SK-N-SH treated with all-trans-retinoic acid at 6 μM for 48 hours (cell line): ENCODE results near the gene HTR4.
"Not testable (repeated sequence)": the region's sequence is repeated elsewhere in the genome, so short reads cannot be mapped to it uniquely, and the experiment has no call there.

ENCODE experiments used
- ATAC-seq: fragments of 200-7000 bp; cut with Tn5 transposase; 3 replicates; pipeline ENCODE4 v1.9.1; 2020; ENCODE audit warnings: mild to moderate bottlenecking, moderate library complexity
- ARNTL ChIP-seq: fragments of 450-650 bp; formaldehyde crosslinking; IDR thresholded peaks from 2 replicates; pipeline ENCODE4 v1.5.0; 2020; ENCODE audit warnings: low read depth, mild to moderate bottlenecking, moderate library complexity, borderline replicate concordance
- BACH2 ChIP-seq: fragments of 250-450 bp; sonication (Bioruptor Pico); IDR thresholded peaks from 2 replicates; pipeline ENCODE4 v1.9.0; 2021; ENCODE audit warnings: mild to moderate bottlenecking, borderline replicate concordance
- GLIS3 ChIP-seq: fragments of 250-450 bp; sonication (Bioruptor Pico); IDR thresholded peaks from 2 replicates; pipeline ENCODE4 v1.5.0; 2020; ENCODE audit warnings: mild to moderate bottlenecking, moderate library complexity
- ISL1 ChIP-seq: fragments of 250-450 bp; sonication (Bioruptor Pico); IDR thresholded peaks from 2 replicates; pipeline ENCODE4 v2.1.2; 2022; ENCODE audit warnings: mild to moderate bottlenecking, moderate library complexity
- OSR1 ChIP-seq: fragments of 250-450 bp; sonication (Bioruptor Pico); IDR thresholded peaks from 2 replicates; pipeline ENCODE4 v1.8.0; 2022; ENCODE audit warnings: moderate library complexity, mild to moderate bottlenecking, inconsistent platforms
- PATZ1 ChIP-seq: fragments of 250-450 bp; sonication (Bioruptor Pico); IDR thresholded peaks from 2 replicates; pipeline ENCODE4 v1.8.0; 2020; ENCODE audit warnings: mild to moderate bottlenecking, moderate library complexity, borderline replicate concordance
- POU6F1 ChIP-seq: fragments of 250-450 bp; sonication (Bioruptor Pico); IDR thresholded peaks from 2 replicates; pipeline ENCODE4 v1.8.0; 2021; ENCODE audit warnings: low read depth, mild to moderate bottlenecking, moderate library complexity, borderline replicate concordance
- RARB ChIP-seq: fragments of 250-450 bp; sonication (Bioruptor Pico); IDR thresholded peaks from 2 replicates; pipeline ENCODE4 v1.8.0; 2021; ENCODE audit warnings: mild to moderate bottlenecking, moderate library complexity
- SNAI2 ChIP-seq: fragments of 250-450 bp; sonication (Bioruptor Pico); IDR thresholded peaks from 2 replicates; pipeline ENCODE4 v1.5.0; 2020; ENCODE audit warnings: mild to moderate bottlenecking, moderate library complexity
- TCF4 ChIP-seq: fragments of 250-450 bp; sonication (Bioruptor Pico); IDR thresholded peaks from 2 replicates; pipeline ENCODE4 v1.8.0; 2021; ENCODE audit warnings: mild to moderate bottlenecking, moderate library complexity, borderline replicate concordance
- ZFP3 ChIP-seq: fragments of 250-450 bp; sonication (Bioruptor Pico); IDR thresholded peaks from 2 replicates; pipeline ENCODE4 v1.5.0; 2020; ENCODE audit warnings: mild to moderate bottlenecking, moderate library complexity
- ZNF70 ChIP-seq: fragments of 450-650 bp; formaldehyde crosslinking; IDR thresholded peaks from 2 replicates; pipeline ENCODE4 v1.5.0; 2020; ENCODE audit warnings: mild to moderate bottlenecking, moderate library complexity
- TF ChIP-seq, protein P1 (sequence below): fragments of 250-450 bp; sonication (Bioruptor Pico); IDR thresholded peaks from 2 replicates; pipeline ENCODE4 v1.5.1; 2020; ENCODE audit warnings: low read depth, mild to moderate bottlenecking, moderate library complexity
- TF ChIP-seq, protein P2 (sequence below): fragments of 250-450 bp; sonication (Bioruptor Pico); IDR thresholded peaks from 2 replicates; pipeline ENCODE4 v1.5.0; 2020; ENCODE audit warnings: mild to moderate bottlenecking, moderate library complexity

HTR4 gene

GRCh38 chr5:148474025-148474511 lies 180.3 kb downstream of the HTR4 start:
- ATAC-seq: peak; percentile 81
- peak; percentile 58; the same call in 1 of the 2 replicates for TF ChIP-seq ISL1 (CRISPR knock-in tag)
- TF ChIP-seq ZFP3: peak; percentile 66; the same call in 1 of the 2 replicates
- peak; percentile 77; the same call in 1 of the 2 replicates for TF ChIP-seq PATZ1 (CRISPR knock-in tag)
- TF ChIP-seq TCF4 (CRISPR knock-in tag): no peak
- TF ChIP-seq, all 23 proteins: peak for 3

- TF ChIP-seq, protein P1, sequence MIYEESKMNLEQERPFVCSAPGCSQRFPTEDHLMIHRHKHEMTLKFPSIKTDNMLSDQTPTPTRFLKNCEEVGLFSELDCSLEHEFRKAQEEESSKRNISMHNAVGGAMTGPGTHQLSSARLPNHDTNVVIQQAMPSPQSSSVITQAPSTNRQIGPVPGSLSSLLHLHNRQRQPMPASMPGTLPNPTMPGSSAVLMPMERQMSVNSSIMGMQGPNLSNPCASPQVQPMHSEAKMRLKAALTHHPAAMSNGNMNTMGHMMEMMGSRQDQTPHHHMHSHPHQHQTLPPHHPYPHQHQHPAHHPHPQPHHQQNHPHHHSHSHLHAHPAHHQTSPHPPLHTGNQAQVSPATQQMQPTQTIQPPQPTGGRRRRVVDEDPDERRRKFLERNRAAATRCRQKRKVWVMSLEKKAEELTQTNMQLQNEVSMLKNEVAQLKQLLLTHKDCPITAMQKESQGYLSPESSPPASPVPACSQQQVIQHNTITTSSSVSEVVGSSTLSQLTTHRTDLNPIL (CRISPR knock-in tag): no peak
- no peak for TF ChIP-seq ARNTL (CRISPR knock-in tag)
- TF ChIP-seq BACH2: no peak
- TF ChIP-seq SNAI2 (CRISPR knock-in tag): no peak
- no peak for TF ChIP-seq ZNF70 (CRISPR knock-in tag)
- TF ChIP-seq PATZ1 (CRISPR knock-in tag): no peak
- no peak for ATAC-seq
Observed at GRCh38 chr5:148471379-148471778, 182.9 kb downstream of the HTR4 start.

- ATAC-seq: peak; percentile 69
- peak; percentile 43; the same call in 1 of the 2 replicates for TF ChIP-seq ZFP3
- TF ChIP-seq, protein P2, sequence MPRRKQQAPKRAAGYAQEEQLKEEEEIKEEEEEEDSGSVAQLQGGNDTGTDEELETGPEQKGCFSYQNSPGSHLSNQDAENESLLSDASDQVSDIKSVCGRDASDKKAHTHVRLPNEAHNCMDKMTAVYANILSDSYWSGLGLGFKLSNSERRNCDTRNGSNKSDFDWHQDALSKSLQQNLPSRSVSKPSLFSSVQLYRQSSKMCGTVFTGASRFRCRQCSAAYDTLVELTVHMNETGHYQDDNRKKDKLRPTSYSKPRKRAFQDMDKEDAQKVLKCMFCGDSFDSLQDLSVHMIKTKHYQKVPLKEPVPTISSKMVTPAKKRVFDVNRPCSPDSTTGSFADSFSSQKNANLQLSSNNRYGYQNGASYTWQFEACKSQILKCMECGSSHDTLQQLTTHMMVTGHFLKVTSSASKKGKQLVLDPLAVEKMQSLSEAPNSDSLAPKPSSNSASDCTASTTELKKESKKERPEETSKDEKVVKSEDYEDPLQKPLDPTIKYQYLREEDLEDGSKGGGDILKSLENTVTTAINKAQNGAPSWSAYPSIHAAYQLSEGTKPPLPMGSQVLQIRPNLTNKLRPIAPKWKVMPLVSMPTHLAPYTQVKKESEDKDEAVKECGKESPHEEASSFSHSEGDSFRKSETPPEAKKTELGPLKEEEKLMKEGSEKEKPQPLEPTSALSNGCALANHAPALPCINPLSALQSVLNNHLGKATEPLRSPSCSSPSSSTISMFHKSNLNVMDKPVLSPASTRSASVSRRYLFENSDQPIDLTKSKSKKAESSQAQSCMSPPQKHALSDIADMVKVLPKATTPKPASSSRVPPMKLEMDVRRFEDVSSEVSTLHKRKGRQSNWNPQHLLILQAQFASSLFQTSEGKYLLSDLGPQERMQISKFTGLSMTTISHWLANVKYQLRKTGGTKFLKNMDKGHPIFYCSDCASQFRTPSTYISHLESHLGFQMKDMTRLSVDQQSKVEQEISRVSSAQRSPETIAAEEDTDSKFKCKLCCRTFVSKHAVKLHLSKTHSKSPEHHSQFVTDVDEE: no peak
- TF ChIP-seq TCF4 (CRISPR knock-in tag): no peak
- no peak for TF ChIP-seq ZNF70 (CRISPR knock-in tag)
- no peak for TF ChIP-seq POU6F1 (CRISPR knock-in tag)
- no peak for TF ChIP-seq RARB (CRISPR knock-in tag)
- TF ChIP-seq OSR1 (CRISPR knock-in tag): no peak
- TF ChIP-seq, protein P1 (CRISPR knock-in tag): no peak
- TF ChIP-seq ISL1 (CRISPR knock-in tag): 0 out of 2 replicates have a peak, but pooled peaks have one; percentile 20
- no peak for TF ChIP-seq GLIS3 (CRISPR knock-in tag)
Observed at GRCh38 chr5:148469501-148469935, 184.8 kb downstream of the HTR4 start.

GRCh38 chr5:148468746-148469145 lies 185.6 kb downstream of the HTR4 start:
- ATAC-seq: not testable (repeated sequence)
